ENCODE measurements around the gene USP11. TPM values are rescaled to one million over a fixed set of nuclear protein-coding genes. Genes with fewer than 3 reads are reported as not detected.

Gene USP11
- total RNA-seq, 1 donor from 2014 or later: 10.2 TPM

GRCh38 chrX:47223476-47224250 lies 9.1 kb upstream of the USP11 start:
- DNase-seq (ENCODE audit: low spot score) (no peak), ATAC-seq (no peak)

GRCh38 chrX:47224266-47224895 lies 8.4 kb upstream of the USP11 start:
- ATAC-seq (no peak), DNase-seq (ENCODE audit: low spot score) (no peak)

- no peak for DNase-seq (ENCODE audit: low spot score)
- ATAC-seq: no peak
These were observed 7.9 kb upstream of the USP11 start for GRCh38 chrX:47224896-47225290.

- ATAC-seq: no peak
- DNase-seq (ENCODE audit: low spot score): no peak
These were observed 6.7 kb upstream of the USP11 start for GRCh38 chrX:47226071-47226470.

GRCh38 chrX:47226531-47227333 lies 6.1 kb upstream of the USP11 start:
- no peak for ATAC-seq
- no peak for DNase-seq (ENCODE audit: low spot score)

- ATAC-seq (no peak), DNase-seq (ENCODE audit: low spot score) (no peak)
These were observed 5.5 kb upstream of the USP11 start for GRCh38 chrX:47227334-47227583.

GRCh38 chrX:47228550-47229270 lies 4.1 kb upstream of the USP11 start:
- ATAC-seq (no peak), DNase-seq (ENCODE audit: low spot score) (no peak)

GRCh38 chrX:47229427-47229826 lies 3.4 kb upstream of the USP11 start:
- ATAC-seq: no peak

GRCh38 chrX:47230136-47230868 lies 2.5 kb upstream of the USP11 start:
- DNase-seq (ENCODE audit: low spot score) (no peak), ATAC-seq (no peak)

More at GRCh38 chrX:47229427-47229826, 3.4 kb upstream of the USP11 start:
- DNase-seq (ENCODE audit: low spot score): no peak

GRCh38 chrX:47231167-47231566 lies 1.6 kb upstream of the USP11 start:
- ATAC-seq (no peak), DNase-seq (ENCODE audit: low spot score) (no peak)

- ATAC-seq: no peak
These were observed 509 bp upstream of the USP11 start for GRCh38 chrX:47232197-47232802.

GRCh38 chrX:47233333-47234113 lies 714 bp downstream of the USP11 start:
- DNase-seq (ENCODE audit: low spot score) (peak; percentile 89), ATAC-seq (peak; percentile 94)

More at GRCh38 chrX:47232197-47232802, 509 bp upstream of the USP11 start:
- DNase-seq (ENCODE audit: low spot score): no peak

- ATAC-seq (no peak), DNase-seq (ENCODE audit: low spot score) (no peak)
These were observed 1.8 kb downstream of the USP11 start for GRCh38 chrX:47234583-47234982.

- ATAC-seq: no peak
- no peak for DNase-seq (ENCODE audit: low spot score)
These were observed 2.9 kb downstream of the USP11 start for GRCh38 chrX:47235691-47236103.

- ATAC-seq (no peak), DNase-seq (ENCODE audit: low spot score) (no peak)
These were observed 6.4 kb downstream of the USP11 start for GRCh38 chrX:47239199-47239598.

- DNase-seq (ENCODE audit: low spot score) (no peak), ATAC-seq (no peak)
These were observed 7.2 kb downstream of the USP11 start for GRCh38 chrX:47239898-47240545.

- ATAC-seq: no peak
- DNase-seq (ENCODE audit: low spot score): no peak
These were observed 7.8 kb downstream of the USP11 start for GRCh38 chrX:47240619-47241018.

GRCh38 chrX:47241201-47242011 lies 8.6 kb downstream of the USP11 start:
- no peak for DNase-seq (ENCODE audit: low spot score)
- no peak for ATAC-seq

Measured in left lobe of liver (tissue), 2 donors.